Measurements from ENCODE around the gene NEURL1B.
"Not testable (repeated sequence)": the region's sequence is repeated elsewhere in the genome, so short reads cannot be mapped to it uniquely, and the experiment has no call there.

The NEURL1B gene

GRCh38 chr5:172656496-172656895 lies 15.4 kb downstream of the NEURL1B start:
- DNase-seq (ENCODE audit: low read depth, low spot score): not testable (repeated sequence)

- DNase-seq (ENCODE audit: low read depth, low spot score): not testable (repeated sequence)
Observed at GRCh38 chr5:172657524-172658233, 16.6 kb downstream of the NEURL1B start.

DNA sequence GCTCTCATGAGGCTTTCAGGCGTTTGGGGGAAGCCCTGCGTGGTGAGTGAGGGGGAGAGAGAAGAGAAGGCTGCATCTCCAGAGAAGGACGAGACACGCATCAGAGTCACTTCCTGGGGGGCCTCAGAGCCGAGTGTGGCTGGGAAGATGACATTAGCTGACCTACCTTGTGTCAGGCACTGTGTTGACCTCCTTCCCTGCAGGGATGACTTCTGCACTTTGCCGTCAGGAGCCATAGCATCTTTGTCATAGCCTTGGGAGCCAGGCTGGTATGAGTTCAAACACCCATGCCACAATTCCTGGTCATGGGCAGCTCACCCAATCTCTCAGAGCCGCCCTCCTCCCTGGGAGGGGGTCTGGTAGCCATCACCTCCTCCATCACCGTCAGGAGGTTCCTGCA lies 17.3 kb downstream of the NEURL1B start:
- no peak for DNase-seq (ENCODE audit: low read depth, low spot score)

- peak; percentile 51 for DNase-seq (ENCODE audit: low read depth, low spot score)
Observed at GRCh38 chr5:172658961-172659501, 18.0 kb downstream of the NEURL1B start.

GRCh38 chr5:172659570-172659908 lies 18.5 kb downstream of the NEURL1B start:
- no peak for DNase-seq (ENCODE audit: low read depth, low spot score)

DNA sequence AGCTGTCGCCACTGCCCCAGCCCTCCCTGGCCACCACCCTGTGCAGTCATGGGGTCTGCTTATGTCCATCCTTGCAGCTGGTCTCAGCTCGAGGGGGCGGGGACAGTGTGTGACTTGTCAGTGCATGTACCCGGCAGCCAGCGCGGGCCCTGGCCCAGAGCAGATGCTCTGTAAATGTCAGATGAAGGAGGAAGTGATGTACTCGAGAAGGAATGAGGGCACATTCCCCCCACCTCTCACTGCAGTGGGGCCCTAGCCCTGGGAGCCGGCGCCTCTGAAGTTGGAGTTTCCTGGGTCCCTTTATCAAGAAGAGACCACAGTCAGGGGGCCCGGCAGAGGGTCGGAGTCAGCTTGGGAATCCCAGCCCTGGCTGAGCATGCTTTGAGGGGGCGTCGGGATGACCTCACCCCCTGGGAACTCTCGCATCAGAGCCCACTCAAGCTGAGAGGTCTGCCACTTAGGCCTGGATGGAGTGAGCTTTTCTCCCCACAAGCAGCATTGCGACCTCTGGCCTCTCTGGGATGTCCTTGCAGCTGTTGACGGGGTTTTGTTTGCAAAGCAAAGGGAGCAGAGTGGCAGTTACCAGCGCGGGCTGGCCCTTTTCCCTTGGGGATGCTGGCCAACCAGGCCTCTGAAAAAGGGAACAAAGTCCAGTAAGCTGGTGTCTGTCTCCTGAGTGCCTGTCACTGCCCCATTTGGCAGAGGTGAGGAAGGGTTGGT lies 19.0 kb downstream of the NEURL1B start:
- peak; percentile 81 for DNase-seq (ENCODE audit: low read depth, low spot score)

DNA sequence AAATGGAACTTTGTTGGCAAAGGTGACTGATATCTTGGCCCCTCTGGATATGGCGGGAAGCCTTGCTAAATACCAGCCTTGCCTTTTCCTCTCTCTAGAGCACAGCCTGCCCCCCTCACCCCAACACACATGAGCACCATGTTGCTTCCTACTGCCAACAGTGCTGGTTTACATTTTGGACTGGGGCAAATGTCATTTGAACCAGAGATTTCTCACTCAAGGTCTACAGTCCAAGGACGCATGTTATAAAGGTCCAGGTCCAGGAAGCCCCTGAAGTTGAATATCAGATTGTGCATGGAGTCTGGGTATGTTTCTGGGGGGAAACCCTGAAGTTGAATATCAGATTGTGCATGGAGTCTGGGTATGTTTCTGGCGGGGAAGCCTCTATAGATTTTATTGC lies 19.9 kb downstream of the NEURL1B start:
- no peak for DNase-seq (ENCODE audit: low read depth, low spot score)

DNA sequence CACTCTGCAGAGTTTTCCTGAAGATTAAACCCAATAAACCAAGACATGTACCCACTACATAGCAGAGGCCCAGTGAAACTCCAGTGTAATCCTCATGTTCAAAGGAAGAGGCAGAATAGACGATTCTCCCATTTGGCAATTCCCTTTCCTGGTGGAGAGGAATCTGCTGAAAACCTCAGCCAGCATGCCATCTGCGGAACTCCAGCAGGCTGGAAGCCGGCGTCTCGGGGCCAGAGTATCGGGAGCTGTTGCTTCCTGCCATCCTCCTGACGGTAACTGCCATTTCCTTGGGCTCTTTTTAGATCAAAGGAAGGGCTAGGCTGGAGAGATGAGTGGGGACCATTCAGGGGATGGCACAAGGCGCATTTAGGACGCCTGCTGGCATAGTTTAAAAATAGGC lies 20.5 kb downstream of the NEURL1B start:
- DNase-seq (ENCODE audit: low read depth, low spot score): no peak

- DNase-seq (ENCODE audit: low read depth, low spot score): no peak
Observed at GRCh38 chr5:172662596-172662995, 21.5 kb downstream of the NEURL1B start.

DNA sequence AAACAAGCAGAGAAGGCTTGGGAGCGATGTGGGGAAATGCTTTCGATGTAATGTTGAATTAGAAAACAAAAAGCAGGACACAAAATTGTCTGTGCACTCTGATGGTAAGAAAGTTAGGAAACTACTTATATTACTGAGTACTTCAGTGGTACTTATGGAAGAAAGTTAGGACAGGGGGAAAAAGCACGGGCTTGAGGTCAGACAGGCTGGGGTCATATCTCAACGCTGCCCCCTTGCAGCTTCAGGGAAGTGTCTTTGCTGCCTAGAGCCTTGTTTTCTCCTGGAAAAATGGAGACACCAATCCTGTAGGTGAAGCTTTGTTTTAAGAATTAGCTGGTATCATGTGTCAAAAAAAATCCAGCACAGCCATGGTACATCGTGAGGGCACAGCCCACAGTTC lies 23.0 kb downstream of the NEURL1B start:
- DNase-seq (ENCODE audit: low read depth, low spot score): no peak

DNA sequence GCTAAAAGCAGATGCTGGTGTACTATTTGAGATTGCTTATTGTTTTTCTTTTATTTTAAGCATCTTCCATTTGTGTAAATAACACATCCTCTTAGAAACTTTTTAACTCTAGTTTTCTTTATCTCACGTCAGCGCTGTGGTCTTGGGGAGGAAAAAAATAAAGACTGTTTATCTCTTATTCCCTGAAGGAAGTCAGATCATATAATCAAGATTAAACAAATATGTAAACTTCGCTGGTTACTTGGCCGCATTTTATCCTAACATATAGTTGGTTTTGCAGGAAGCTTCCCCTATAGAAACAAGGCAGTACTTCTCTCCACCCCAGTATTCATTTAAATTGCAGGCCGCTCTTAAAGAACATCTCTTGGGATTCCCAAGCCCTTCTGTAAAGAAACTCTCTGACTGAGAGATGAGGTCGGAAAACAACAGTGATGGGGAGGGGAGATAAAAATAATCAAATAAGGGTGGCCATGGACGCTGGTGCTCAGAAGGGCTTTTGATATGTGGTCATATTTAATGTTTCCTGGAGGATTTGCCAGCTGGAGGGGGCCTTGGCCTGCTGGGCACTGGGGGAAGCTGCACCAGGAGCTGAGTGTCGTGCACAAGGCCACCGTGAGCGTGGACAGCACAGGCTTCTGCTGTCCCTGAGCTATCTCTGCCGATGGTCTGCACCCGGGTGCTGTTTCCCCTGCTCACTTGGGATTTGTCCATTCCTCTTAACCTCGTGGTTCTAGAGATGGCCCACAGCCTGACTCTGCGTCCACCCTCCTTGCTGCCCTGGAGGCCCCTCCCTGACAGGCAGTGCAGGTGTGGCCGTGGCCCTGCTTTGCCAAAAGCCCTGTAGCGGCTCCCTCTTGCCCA lies 23.8 kb downstream of the NEURL1B start:
- DNase-seq (ENCODE audit: low read depth, low spot score): no peak

DNA sequence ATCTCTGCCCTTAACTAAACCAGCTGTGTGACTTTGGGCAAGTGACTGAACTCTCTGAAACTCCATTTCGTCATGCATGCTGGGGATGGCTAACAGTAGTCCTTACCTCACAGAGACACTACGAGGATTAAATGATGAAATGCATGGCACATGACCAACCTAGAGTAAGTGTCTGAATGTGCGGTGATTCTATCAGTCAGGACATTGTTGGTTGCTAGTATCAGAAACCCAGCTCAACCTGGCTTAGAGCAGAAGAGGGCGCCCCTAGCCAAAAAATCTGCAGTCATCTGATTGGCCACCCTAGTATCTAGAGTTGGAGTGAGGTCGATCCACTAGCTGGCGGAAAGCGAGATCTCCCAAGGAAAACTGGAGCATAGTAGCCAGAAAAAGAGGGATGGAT lies 25.2 kb downstream of the NEURL1B start:
- no peak for DNase-seq (ENCODE audit: low read depth, low spot score)

GRCh38 chr5:172667786-172668593 lies 26.9 kb downstream of the NEURL1B start:
- peak; percentile 23 for DNase-seq (ENCODE audit: low read depth, low spot score)

- peak; percentile 28 for DNase-seq (ENCODE audit: low read depth, low spot score)
Observed at GRCh38 chr5:172668594-172669071, 27.6 kb downstream of the NEURL1B start.

- no peak for DNase-seq (ENCODE audit: low read depth, low spot score)
Observed at GRCh38 chr5:172669386-172670004, 28.4 kb downstream of the NEURL1B start.

GRCh38 chr5:172670005-172670402 lies 28.9 kb downstream of the NEURL1B start:
- no peak for DNase-seq (ENCODE audit: low read depth, low spot score)

DNA sequence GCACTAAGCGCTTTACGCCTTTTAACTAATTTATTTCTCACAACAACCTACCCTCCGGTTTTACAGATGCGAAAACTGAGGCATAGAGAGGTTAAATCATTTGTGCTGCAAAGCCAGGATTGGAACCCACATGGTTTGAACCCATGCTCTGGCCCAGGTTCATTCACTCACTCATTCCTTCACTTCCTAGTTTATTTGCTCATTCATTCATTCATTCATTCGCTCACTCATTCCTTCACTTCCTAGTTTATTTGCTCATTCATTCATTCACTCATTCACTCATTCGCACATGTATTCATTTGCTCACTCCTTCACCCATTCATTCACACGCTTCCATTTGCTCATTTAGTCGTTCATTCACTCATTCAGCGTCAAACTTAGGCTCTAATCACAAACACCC lies 29.4 kb downstream of the NEURL1B start:
- DNase-seq (ENCODE audit: low read depth, low spot score): no peak

- no peak for DNase-seq (ENCODE audit: low read depth, low spot score)
Observed at GRCh38 chr5:172671091-172671490, 30.0 kb downstream of the NEURL1B start.

DNA sequence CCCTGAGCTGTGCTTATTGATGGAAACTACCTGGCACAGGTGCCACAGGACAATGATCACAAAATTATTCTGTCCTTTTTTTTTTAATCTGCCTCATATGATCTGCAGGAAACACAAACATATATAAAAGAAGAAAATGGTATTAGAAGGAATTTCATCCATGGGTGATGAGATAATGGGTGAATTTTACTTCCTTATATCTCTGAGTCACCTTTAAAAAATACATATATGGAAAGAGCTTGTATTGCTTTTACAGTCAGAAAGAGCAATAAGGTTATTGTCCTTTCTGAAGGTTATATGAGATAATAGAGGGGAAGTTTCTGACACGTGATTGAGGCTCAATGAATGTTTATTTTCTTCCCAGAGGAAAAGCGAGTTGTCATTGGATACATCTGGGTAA lies 31.6 kb downstream of the NEURL1B start:
- no peak for DNase-seq (ENCODE audit: low read depth, low spot score)

- DNase-seq (ENCODE audit: low read depth, low spot score): no peak
Observed at GRCh38 chr5:172674155-172674554, 33.1 kb downstream of the NEURL1B start.

Data from astrocyte of the hippocampus (primary cell).